HepG2 (cell line): Measurements from ENCODE around the gene CEBPZOS. TPM values are rescaled to one million over a fixed set of nuclear protein-coding genes. Genes with fewer than 3 reads are reported as not detected.

Source experiments
- ARHGAP35 ChIP-seq: sonication (generic); formaldehyde crosslinking; IDR thresholded peaks from 2 replicates; pipeline ENCODE4 v1.9.0; 2022; ENCODE audit warnings: mild to moderate bottlenecking, inconsistent platforms, moderate library complexity, missing genetic modification reagents, borderline replicate concordance
- ATF7-NPFF ChIP-seq: sonication (generic); formaldehyde crosslinking; IDR thresholded peaks from 2 replicates; pipeline ENCODE4 v1.8.1; 2023; ENCODE audit warnings: mild to moderate bottlenecking, low read depth, missing genetic modification reagents, moderate library complexity
- ERF ChIP-seq: IDR thresholded peaks from 2 replicates; pipeline ENCODE4 v1.6.1; 2018; ENCODE audit warnings: missing biosample characterization, missing genetic modification reagents
- FOXA3 ChIP-seq: IDR thresholded peaks from 2 replicates; pipeline ENCODE4 v1.6.1; 2016; ENCODE audit warnings: missing genetic modification reagents, missing compliant biosample characterization
- KLF16 ChIP-seq, 2 experiments: sonication (generic) in 1 of 2; formaldehyde crosslinking in 1 of 2; IDR thresholded peaks; 2 replicates each; pipeline versions ENCODE4 v1.6.1 to v1.8.0; 2016 to 2023; ENCODE audit warnings: missing genetic modification reagents in 2 of 2, missing compliant biosample characterization in 1 of 2
- NPAS2 ChIP-seq: sonication (generic); formaldehyde crosslinking; IDR thresholded peaks from 2 replicates; pipeline ENCODE4 v1.8.0; 2022; ENCODE audit warnings: mild to moderate bottlenecking, missing genetic modification reagents, borderline replicate concordance
- PRPF4 ChIP-seq: fragments of 200-400 bp; formaldehyde crosslinking; IDR thresholded peaks from 2 replicates; pipeline ENCODE4 v1.6.1; 2016; ENCODE audit warnings: low read length, low read depth; ENCODE audit not compliant: poor library complexity, severe bottlenecking
- SIN3A ChIP-seq: IDR thresholded peaks from 2 replicates; pipeline ENCODE4 v1.6.1; 2011; ENCODE audit warnings: low read depth, mild to moderate bottlenecking, control low read depth, low read length, borderline replicate concordance
- TSC22D2 ChIP-seq: sonication (generic); formaldehyde crosslinking; IDR thresholded peaks from 2 replicates; pipeline ENCODE4 v1.5.1; 2020; ENCODE audit warnings: missing genetic modification reagents, mild to moderate bottlenecking, borderline replicate concordance
- ZBTB1 ChIP-seq: sonication (generic); formaldehyde crosslinking; IDR thresholded peaks from 2 replicates; pipeline ENCODE4 v1.4.0; 2020; ENCODE audit warnings: missing genetic modification reagents, borderline replicate concordance
- ZNF232 ChIP-seq: sonication (generic); formaldehyde crosslinking; IDR thresholded peaks from 2 replicates; pipeline ENCODE4 v1.4.0; 2020; ENCODE audit warnings: missing genetic modification reagents, borderline replicate concordance
- ZNF432 ChIP-seq: sonication (generic); formaldehyde crosslinking; IDR thresholded peaks from 2 replicates; pipeline ENCODE4 v1.5.0; 2020; ENCODE audit warnings: missing genetic modification reagents, mild to moderate bottlenecking, borderline replicate concordance
- ZNF501 ChIP-seq: sonication (generic); formaldehyde crosslinking; IDR thresholded peaks from 2 replicates; pipeline ENCODE4 v1.5.1; 2020; ENCODE audit warnings: mild to moderate bottlenecking, moderate library complexity, missing genetic modification reagents
- polyA plus RNA-seq, 8 experiments: library from polyadenylated mRNA; depleted of rRNA in 3 of 8; stranded (reverse) in 7 of 8; unstranded in 1 of 8; fragments of >200 nt; fragmentation: Illumina TruSeq in 4 of 8; extraction: Trizol in 4 of 8; gene quantifications; 2 replicates each; pipeline versions ENCODE4 v1.2.1 to v1.2.3, GENCODE V29; 2011 to 2016; ENCODE audit warnings: low read depth in 4 of 8, missing spikeins in 1 of 8, mixed read lengths in 1 of 8; ENCODE audit not compliant: insufficient read depth in 1 of 8
- total RNA-seq, 5 experiments: library from RNA; depleted of rRNA; stranded (reverse); fragments of >200 nt; fragmentation: Illumina TruSeq; extraction: Trizol; gene quantifications; 2 replicates each; pipeline ENCODE4 v1.2.3, GENCODE V29; 2016; ENCODE audit warnings: low read depth in 1 of 5
- TF ChIP-seq, protein P1 (sequence below): sonication (generic); formaldehyde crosslinking; IDR thresholded peaks from 2 replicates; pipeline ENCODE4 v1.4.0; 2020; ENCODE audit warnings: missing genetic modification reagents, borderline replicate concordance
- TF ChIP-seq, protein P2 (sequence below): sonication (generic); formaldehyde crosslinking; IDR thresholded peaks from 2 replicates; pipeline ENCODE4 v1.4.0; 2020; ENCODE audit warnings: missing genetic modification reagents, borderline replicate concordance
- TF ChIP-seq, protein P3 (sequence below): sonication (generic); formaldehyde crosslinking; IDR thresholded peaks from 2 replicates; pipeline ENCODE4 v1.4.0; 2020; ENCODE audit warnings: missing genetic modification reagents
- TF ChIP-seq, protein P4 (sequence below): sonication (generic); formaldehyde crosslinking; IDR thresholded peaks from 2 replicates; pipeline ENCODE4 v1.5.0; 2020; ENCODE audit warnings: missing genetic modification reagents
- TF ChIP-seq, protein P5 (sequence below): sonication (generic); formaldehyde crosslinking; IDR thresholded peaks from 2 replicates; pipeline ENCODE4 v1.8.1; 2023; ENCODE audit warnings: mild to moderate bottlenecking, missing genetic modification reagents

Gene CEBPZOS
- total and polyA plus RNA-seq, 2 of the 13 experiments (the other 11 are each of a cell fraction or from before 2014, with no cell fraction given), result 18.6 to 44.7 TPM

DNA sequence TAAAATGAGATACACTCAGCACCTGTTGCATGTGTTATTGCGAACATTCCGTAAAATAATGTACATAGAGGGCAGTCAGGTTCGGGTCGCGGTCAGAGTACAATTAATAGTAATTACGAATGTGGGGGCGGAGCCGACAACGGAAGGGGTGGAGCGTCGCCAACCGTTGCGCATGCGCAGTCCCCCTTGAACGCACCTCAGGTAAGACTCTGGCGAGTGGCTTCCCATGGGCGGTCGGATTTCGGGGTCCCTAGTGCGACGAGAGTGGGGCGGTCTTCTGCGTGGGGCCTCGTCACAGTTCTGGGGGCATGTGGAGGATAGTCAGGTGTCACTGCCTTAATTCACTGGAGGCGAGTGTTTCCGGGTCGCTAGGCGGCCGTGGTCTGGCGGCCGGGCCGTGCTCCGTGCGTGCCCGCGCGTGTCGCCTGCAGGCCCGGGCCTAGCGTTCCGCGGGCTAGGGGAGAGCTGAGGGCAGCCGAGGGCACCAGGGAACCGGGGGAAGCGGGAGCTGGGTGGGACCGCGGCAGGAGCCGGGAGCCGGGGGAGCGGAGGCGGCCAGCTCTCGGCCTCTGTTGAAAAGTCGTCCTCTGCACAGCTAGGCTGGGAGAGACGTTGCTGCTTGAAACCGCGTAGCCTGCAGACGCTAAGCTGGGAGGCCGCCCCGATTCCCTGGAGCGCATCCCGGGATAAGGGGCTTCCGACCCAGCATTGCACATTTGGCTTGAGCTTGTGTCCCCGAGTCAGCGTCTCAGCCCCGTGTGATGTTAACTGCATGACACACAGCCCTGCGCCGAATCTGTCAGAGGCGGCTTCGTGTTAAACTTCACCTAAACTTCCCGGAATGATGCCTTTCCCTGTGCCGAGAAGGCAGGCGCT is at the start of gene CEBPZOS (continued):
- TF ChIP-seq ZBTB1 (CRISPR knock-in tag) (peak; percentile 79; the same call in 1 of the 2 replicates), ZNF432 (CRISPR knock-in tag) (no peak), PRPF4 (no peak), TSC22D2 (CRISPR knock-in tag) (peak; percentile 75), ZNF501 (CRISPR knock-in tag) (peak; percentile 98), ARHGAP35 (peak; percentile 92), KLF16 (CRISPR knock-in tag; IDR thresholded peaks at IDR 0.05) (peak in 1 of 2 experiments; percentile 28; a peak in 1 of 4 replicates), FOXA3 (peak; percentile 38), ATF7-NPFF (CRISPR knock-in tag) (peak; percentile 92), ZNF232 (0 out of 2 replicates have a peak, but pooled peaks have one; percentile 56), SIN3A (peak; percentile 32; the same call in 1 of the 2 replicates), ERF (CRISPR knock-in tag) (peak; percentile 77), NPAS2 (CRISPR knock-in tag) (no peak)
- TF ChIP-seq, protein P1, sequence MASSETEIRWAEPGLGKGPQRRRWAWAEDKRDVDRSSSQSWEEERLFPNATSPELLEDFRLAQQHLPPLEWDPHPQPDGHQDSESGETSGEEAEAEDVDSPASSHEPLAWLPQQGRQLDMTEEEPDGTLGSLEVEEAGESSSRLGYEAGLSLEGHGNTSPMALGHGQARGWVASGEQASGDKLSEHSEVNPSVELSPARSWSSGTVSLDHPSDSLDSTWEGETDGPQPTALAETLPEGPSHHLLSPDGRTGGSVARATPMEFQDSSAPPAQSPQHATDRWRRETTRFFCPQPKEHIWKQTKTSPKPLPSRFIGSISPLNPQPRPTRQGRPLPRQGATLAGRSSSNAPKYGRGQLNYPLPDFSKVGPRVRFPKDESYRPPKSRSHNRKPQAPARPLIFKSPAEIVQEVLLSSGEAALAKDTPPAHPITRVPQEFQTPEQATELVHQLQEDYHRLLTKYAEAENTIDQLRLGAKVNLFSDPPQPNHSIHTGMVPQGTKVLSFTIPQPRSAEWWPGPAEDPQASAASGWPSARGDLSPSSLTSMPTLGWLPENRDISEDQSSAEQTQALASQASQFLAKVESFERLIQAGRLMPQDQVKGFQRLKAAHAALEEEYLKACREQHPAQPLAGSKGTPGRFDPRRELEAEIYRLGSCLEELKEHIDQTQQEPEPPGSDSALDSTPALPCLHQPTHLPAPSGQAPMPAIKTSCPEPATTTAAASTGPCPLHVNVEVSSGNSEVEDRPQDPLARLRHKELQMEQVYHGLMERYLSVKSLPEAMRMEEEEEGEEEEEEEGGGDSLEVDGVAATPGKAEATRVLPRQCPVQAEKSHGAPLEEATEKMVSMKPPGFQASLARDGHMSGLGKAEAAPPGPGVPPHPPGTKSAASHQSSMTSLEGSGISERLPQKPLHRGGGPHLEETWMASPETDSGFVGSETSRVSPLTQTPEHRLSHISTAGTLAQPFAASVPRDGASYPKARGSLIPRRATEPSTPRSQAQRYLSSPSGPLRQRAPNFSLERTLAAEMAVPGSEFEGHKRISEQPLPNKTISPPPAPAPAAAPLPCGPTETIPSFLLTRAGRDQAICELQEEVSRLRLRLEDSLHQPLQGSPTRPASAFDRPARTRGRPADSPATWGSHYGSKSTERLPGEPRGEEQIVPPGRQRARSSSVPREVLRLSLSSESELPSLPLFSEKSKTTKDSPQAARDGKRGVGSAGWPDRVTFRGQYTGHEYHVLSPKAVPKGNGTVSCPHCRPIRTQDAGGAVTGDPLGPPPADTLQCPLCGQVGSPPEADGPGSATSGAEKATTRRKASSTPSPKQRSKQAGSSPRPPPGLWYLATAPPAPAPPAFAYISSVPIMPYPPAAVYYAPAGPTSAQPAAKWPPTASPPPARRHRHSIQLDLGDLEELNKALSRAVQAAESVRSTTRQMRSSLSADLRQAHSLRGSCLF, result peak; percentile 73; the same call in 1 of the 2 replicates
- TF ChIP-seq, protein P2, sequence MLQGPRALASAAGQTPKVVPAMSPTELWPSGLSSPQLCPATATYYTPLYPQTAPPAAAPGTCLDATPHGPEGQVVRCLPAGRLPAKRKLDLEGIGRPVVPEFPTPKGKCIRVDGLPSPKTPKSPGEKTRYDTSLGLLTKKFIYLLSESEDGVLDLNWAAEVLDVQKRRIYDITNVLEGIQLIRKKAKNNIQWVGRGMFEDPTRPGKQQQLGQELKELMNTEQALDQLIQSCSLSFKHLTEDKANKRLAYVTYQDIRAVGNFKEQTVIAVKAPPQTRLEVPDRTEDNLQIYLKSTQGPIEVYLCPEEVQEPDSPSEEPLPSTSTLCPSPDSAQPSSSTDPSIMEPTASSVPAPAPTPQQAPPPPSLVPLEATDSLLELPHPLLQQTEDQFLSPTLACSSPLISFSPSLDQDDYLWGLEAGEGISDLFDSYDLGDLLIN, result no peak
- TF ChIP-seq, protein P3, sequence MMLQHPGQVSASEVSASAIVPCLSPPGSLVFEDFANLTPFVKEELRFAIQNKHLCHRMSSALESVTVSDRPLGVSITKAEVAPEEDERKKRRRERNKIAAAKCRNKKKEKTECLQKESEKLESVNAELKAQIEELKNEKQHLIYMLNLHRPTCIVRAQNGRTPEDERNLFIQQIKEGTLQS (CRISPR knock-in tag), result peak; percentile 67
- TF ChIP-seq, protein P4, sequence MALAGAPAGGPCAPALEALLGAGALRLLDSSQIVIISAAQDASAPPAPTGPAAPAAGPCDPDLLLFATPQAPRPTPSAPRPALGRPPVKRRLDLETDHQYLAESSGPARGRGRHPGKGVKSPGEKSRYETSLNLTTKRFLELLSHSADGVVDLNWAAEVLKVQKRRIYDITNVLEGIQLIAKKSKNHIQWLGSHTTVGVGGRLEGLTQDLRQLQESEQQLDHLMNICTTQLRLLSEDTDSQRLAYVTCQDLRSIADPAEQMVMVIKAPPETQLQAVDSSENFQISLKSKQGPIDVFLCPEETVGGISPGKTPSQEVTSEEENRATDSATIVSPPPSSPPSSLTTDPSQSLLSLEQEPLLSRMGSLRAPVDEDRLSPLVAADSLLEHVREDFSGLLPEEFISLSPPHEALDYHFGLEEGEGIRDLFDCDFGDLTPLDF (CRISPR knock-in tag), result peak; percentile 78; the same call in 1 of the 2 replicates
- TF ChIP-seq, protein P5, sequence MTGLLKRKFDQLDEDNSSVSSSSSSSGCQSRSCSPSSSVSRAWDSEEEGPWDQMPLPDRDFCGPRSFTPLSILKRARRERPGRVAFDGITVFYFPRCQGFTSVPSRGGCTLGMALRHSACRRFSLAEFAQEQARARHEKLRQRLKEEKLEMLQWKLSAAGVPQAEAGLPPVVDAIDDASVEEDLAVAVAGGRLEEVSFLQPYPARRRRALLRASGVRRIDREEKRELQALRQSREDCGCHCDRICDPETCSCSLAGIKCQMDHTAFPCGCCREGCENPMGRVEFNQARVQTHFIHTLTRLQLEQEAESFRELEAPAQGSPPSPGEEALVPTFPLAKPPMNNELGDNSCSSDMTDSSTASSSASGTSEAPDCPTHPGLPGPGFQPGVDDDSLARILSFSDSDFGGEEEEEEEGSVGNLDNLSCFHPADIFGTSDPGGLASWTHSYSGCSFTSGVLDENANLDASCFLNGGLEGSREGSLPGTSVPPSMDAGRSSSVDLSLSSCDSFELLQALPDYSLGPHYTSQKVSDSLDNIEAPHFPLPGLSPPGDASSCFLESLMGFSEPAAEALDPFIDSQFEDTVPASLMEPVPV (CRISPR knock-in tag), result peak; percentile 87; the same call in 1 of the 2 replicates
